Mesothelial cell of epicardium (in vitro differentiated cells): Measurements from ENCODE around the gene KXD1. TPM values are rescaled to one million over a fixed set of nuclear protein-coding genes. Genes with fewer than 3 reads are reported as not detected.

Source experiments
- DNase-seq, 2 experiments: peaks; one replicate each; pipeline ENCODE4 v3.0.0; 2021; ENCODE audit warnings: low spot score in 2 of 2; ENCODE audit not compliant: unreplicated experiment in 2 of 2
- H3K27ac Mint-ChIP-seq: 2 replicates; pipeline ENCODE4 v1.8.0; 2021; ENCODE audit warnings: mixed read lengths
- H3K27me3 Mint-ChIP-seq: 2 replicates; pipeline ENCODE4 v1.8.0; 2021; ENCODE audit warnings: low read depth, mixed read lengths
- H3K36me3 Mint-ChIP-seq: 2 replicates; pipeline ENCODE4 v1.8.0; 2021; ENCODE audit warnings: mixed read lengths
- H3K4me1 Mint-ChIP-seq: 2 replicates; pipeline ENCODE4 v1.8.0; 2021; ENCODE audit warnings: mixed read lengths
- H3K4me3 Mint-ChIP-seq: 2 replicates; pipeline ENCODE4 v1.8.0; 2021; ENCODE audit warnings: mild to moderate bottlenecking, moderate library complexity, mixed read lengths
- H3K9me3 Mint-ChIP-seq: 2 replicates; pipeline ENCODE4 v1.8.0; 2021; ENCODE audit warnings: mixed read lengths
- total RNA-seq: library from RNA; stranded (reverse); gene quantifications from 3 replicates; pipeline ENCODE4 v1.2.1, GENCODE V29; 2021
- TF ChIP-seq, protein P1 (sequence below): fragments of 200-600 bp; sonication (generic); IDR thresholded peaks from one replicate; pipeline ENCODE4 v1.5.0; 2021; ENCODE audit warnings: antibody characterized with exemption; ENCODE audit not compliant: unreplicated experiment

KXD1 gene
- total RNA-seq, 1 donor from 2014 or later: 80.3 TPM

DNA sequence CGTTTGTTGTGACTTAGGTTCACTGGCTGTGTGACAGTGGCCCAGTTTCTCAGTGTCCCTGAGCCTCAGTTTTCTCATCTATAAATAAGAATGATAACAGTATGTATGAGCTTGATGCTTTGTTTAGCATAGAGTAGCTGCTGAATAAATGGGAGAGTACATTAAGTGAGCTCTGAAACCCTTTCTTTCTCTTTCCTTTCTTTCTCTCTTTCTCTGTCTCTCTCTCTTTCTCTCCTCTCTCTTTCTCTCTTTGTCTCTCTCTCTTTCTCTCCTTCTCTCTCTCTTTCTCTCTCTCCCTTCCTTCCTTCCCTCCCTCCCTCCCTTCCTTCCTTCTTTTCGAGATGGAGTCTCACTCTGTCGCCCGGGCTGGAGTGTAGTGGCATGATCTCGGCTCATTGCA, 2.0 kb downstream of the KXD1 start:
- peaks cover 9% of the 10 kb centered on the region for H3K36me3 Mint-ChIP-seq
- TF ChIP-seq, protein P1, sequence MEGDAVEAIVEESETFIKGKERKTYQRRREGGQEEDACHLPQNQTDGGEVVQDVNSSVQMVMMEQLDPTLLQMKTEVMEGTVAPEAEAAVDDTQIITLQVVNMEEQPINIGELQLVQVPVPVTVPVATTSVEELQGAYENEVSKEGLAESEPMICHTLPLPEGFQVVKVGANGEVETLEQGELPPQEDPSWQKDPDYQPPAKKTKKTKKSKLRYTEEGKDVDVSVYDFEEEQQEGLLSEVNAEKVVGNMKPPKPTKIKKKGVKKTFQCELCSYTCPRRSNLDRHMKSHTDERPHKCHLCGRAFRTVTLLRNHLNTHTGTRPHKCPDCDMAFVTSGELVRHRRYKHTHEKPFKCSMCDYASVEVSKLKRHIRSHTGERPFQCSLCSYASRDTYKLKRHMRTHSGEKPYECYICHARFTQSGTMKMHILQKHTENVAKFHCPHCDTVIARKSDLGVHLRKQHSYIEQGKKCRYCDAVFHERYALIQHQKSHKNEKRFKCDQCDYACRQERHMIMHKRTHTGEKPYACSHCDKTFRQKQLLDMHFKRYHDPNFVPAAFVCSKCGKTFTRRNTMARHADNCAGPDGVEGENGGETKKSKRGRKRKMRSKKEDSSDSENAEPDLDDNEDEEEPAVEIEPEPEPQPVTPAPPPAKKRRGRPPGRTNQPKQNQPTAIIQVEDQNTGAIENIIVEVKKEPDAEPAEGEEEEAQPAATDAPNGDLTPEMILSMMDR: no peak
- no peak for DNase-seq
- H3K4me3 Mint-ChIP-seq: peak overlapping the region; percentile 17
- H3K27me3 Mint-ChIP-seq: no peaks in the 10 kb centered on the region
- no peaks in the 10 kb centered on the region for H3K9me3 Mint-ChIP-seq
- H3K4me1 Mint-ChIP-seq: peaks cover 8% of the 10 kb centered on the region
- peak overlapping the region; percentile 98 for H3K27ac Mint-ChIP-seq

DNA sequence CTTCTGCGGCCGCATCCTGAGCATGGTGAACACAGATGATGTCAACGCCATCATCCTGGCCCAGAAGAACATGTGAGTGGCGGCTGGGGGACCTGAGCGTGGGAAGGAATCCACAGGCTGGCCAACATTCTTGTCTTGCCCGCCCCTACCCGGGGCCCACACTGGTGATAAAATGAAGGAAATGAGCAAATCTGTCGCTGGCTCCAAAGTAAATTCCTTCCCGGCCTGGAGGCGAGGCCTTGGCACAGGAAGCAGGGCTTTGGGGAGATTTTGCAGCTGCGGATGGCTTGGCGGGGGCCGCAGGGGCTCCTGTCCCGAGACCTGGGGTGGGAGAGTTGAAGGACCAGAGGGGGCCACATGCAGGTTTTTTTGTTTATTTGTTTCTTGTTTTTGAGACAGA, 4.4 kb downstream of the KXD1 start:
- Mint-ChIP-seq H3K27ac (peak overlapping the region; percentile 6), H3K36me3 (peaks cover 16% of the 10 kb centered on the region), H3K4me3 (no peak overlapping the region), H3K27me3 (no peaks in the 10 kb centered on the region), H3K4me1 (peaks cover 8% of the 10 kb centered on the region), H3K9me3 (no peaks in the 10 kb centered on the region)
- TF ChIP-seq, protein P1: no peak
- DNase-seq: no peak

DNA sequence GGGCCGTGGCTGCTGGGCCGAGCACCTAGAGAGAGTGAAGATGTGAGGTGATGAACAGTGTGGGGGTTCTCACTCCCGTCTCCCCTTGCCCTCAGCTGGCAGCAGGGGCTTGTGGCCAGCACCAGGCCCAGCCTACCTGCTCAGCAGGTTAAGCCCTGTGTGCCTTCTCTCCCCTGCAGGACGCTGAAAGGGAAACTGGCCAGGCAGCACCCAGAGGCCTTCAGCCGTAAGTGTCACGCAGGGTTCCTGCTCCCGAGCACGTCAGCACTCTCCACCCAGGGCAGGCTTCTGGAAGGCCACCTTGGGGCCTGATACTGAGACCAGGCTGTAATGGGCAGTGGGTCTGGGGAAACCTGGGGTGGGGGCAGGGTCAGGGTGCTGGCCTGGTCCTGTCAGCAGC, 9.3 kb downstream of the KXD1 start:
- no peaks in the 10 kb centered on the region for H3K27me3 Mint-ChIP-seq

DNA sequence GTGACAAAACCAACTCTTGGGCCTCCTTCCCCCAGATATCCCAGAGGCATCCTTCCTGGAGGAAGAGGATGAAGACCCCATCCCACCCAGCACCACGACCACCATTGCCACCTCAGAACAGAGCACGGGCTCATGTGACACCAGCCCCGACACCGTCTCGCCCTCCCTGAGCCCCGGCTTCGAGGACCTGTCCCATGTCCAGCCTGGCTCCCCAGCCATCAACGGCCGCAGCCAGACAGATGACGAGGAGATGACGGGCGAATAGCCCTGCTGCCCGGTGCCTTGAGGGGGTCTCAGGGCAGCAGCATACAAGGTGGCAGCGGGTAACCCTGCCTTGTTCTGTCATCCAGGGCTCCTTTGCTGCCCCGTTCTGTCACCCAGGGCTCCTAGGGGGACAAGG, 10.7 kb downstream of the KXD1 start:
- Mint-ChIP-seq H3K27ac (no peak overlapping the region), H3K36me3 (peaks cover 37% of the 10 kb centered on the region), H3K9me3 (no peaks in the 10 kb centered on the region), H3K4me1 (peaks cover 16% of the 10 kb centered on the region), H3K27me3 (no peaks in the 10 kb centered on the region), H3K4me3 (no peak overlapping the region)
- no peak for DNase-seq
- TF ChIP-seq, protein P1: no peak

More for the DNA sequence above, 9.3 kb downstream of the KXD1 start:
- peaks cover 35% of the 10 kb centered on the region for H3K36me3 Mint-ChIP-seq
- peaks cover 4% of the 10 kb centered on the region for H3K4me1 Mint-ChIP-seq
- no peak overlapping the region for H3K27ac Mint-ChIP-seq
- no peaks in the 10 kb centered on the region for H3K9me3 Mint-ChIP-seq
- DNase-seq: no peak
- H3K4me3 Mint-ChIP-seq: no peak overlapping the region
- TF ChIP-seq, protein P1: no peak

DNA sequence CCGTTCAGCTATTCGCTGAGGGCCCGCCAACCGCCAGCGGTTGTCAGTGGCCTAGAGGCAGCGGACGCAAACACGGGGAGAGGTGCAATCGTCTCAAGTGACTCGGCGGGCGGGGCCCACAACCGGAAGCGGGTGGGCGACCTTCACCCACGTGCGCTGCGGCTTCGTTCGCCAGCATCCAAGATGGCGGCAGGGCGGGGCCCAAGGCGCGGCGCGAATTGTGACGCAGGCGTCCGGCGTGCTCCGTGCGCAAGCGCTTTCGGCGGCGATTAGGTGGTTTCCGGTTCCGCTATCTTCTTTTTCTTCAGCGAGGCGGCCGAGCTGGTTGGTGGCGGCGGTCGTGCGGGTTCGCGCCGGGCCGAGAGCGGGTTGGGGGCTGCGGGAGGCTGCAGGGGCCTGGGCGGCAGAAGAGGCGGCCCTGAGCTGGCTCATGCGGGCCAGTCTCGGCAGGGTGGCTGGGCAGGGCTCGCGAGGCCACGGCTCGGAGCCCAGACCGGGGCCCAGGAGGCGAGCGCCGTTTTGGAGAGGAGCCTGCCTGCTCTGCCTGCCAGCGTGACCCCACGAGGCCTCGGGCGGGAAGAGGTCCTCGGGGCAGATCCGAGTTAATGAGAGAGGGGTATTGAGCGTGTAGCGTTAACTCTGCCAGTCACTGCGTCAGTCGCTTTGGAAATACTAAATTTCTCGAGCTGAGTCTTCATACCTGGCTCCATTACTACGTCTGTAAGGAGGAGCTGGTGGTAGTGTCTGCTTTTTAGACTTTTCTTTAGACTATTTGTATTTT, 14.1 kb downstream of the KXD1 start, which contains the start of gene UBA52:
TSS of gene UBA52 (plus strand) at position 294 of the 781 bp plus-strand sequence. CDS start 1,444 bp downstream, outside the sequence.
- TF ChIP-seq, protein P1: no peak
- H3K36me3 Mint-ChIP-seq: peaks cover 38% of the 10 kb centered on the region
- H3K27me3 Mint-ChIP-seq: no peaks in the 10 kb centered on the region
- peak within 1 kb of the TSS; percentile 98 for H3K27ac Mint-ChIP-seq
- peak within 1 kb of the TSS; percentile 89 for H3K4me3 Mint-ChIP-seq
- H3K9me3 Mint-ChIP-seq: no peaks in the 10 kb centered on the region
- peak; percentile 97 to 99 for DNase-seq
- H3K4me1 Mint-ChIP-seq: peaks cover 16% of the 10 kb centered on the region
